Activated CD4-positive, CD25-positive, alpha-beta regulatory T cell treated with anti-CD3 and anti-CD28 coated beads, Interleukin-2, amount 50 U/mL, for 16 hours (primary cell): Measurements from ENCODE around the gene FIG4.
"Not testable (repeated sequence)": the region's sequence is repeated elsewhere in the genome, so short reads cannot be mapped to it uniquely, and the experiment has no call there.

ENCODE experiments used
- DNase-seq: peaks from one replicate; pipeline ENCODE4 v3.0.0-alpha.2; 2020; ENCODE audit warnings: low read depth, low spot score

The FIG4 gene

GRCh38 chr6:109795994-109796555, 105.0 kb downstream of the FIG4 start:
- DNase-seq, result no peak

- no peak for DNase-seq
Observed at GRCh38 chr6:109799129-109799528, 108.0 kb downstream of the FIG4 start.

DNA sequence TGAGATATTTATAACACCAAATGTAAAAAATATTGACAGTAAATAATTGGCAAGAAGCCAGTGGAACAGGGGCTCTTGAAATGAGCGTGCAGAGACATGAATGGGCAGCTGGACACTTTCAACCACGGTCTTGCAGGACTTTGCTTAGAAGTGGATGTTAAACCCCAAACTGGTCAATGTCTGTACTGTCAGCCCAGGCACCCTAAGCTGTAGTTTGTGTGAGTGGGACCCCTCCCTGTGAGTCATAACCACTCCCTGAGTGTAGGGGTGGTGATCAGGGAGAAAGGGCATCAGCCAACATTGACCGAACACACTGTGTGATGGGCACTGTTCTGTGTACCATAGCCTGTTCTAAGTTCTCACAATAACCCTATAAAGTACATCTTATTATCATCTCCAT, 108.6 kb downstream of the FIG4 start:
- no peak for DNase-seq

DNA sequence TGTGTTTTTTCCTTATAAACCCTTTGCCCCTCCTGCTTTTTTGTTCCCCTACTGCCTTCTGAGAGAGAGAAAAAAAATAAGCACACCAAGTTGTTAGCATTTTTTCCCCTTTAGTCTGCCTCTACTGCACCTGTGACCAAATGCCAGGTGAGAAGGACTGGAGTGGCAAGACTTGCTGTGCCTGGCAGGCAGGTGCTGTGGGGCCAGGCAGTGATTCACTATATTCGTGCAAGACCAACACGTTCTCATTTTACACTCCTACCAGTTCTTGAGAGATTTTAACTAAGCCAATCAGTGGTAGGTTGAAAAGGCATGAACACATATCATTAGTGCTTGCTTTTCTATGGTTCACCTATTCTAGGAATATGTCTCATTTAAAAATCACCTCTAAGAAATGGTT, 109.7 kb downstream of the FIG4 start:
- DNase-seq, result no peak

- no peak for DNase-seq
Observed at GRCh38 chr6:109801794-109802193, 110.7 kb downstream of the FIG4 start.

DNA sequence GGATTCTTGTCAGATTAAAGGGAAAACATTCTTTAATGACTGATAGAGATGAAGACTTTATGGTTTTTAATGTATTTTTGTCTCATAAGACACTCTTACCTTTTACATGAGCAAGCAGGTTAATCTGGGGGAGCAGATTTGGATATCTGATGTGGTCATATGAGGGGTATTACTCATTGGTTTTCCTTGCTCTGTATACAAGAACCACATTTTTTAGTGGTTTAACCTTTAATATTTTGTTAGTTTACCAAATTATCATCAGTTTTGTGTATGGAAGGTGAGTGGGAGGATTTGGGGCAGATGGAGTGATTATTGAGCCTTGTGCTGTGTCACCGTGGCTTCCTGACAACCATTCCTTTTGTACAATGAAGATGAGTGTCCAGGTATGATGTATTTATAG, 112.9 kb downstream of the FIG4 start:
- no peak for DNase-seq

- no peak for DNase-seq
Observed at GRCh38 chr6:109807881-109808280, 116.8 kb downstream of the FIG4 start.

DNA sequence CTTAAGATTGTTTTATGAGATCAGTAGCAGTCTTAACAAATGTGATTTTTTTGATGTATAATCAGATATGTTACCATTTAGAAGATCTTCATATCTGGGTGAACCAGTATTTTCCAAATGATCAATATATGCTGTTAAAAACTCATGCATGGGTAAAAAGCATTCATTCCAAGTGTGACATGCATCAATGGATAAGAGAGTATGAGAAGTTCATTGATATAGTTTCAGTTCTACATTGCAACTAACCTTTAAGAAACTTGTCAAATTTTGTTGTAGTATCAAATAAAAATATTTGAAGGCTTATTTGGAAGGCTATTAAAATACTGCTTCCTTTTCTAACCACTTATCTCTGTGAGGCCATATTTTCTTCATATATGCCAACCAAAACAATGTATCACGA, 117.7 kb downstream of the FIG4 start:
- no peak for DNase-seq

- no peak for DNase-seq
Observed at GRCh38 chr6:109815054-109815453, 124.0 kb downstream of the FIG4 start.

DNA sequence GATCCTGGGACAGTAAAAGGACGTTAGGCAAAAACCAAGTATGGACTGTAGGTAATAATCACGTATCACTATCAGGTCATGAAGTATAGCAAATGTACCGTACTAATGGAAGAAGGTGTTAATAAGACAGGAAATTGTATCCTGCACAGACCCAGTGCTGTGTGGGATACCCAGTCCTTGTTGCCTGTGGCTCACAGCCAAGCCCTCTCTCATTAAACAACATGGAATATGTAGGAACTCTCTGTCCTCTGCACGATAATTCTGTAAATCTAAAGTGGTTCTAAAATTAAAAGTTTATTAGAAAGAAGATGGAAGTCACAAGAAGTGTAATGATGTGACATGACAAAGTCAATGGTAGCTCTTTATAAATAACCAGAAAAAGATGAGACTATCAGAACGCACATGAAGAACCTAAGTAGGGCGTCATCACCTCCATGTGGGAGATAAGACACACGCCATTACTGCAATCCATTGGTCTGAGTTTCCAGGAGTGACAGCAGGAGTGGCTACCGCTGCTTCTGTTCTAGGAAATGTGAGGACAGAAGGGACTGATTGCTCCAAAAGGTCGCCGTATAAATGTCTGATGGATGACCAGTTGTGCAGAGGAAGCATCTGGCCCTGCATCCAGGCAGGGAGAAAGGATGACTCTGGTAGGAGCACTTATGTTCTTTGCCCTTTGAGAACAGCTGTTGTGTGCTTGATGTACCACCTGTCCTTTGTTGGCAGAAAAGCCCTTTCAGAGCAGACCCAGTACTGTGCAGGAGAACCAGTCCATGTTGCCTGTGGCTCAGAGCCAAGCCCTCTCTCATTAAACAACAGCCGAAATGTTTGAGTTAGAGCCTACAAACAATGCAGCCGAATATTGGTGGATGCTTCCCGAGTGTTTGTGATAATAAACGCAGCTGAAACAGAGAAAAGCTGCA, 125.6 kb downstream of the FIG4 start:
- no peak for DNase-seq

DNA sequence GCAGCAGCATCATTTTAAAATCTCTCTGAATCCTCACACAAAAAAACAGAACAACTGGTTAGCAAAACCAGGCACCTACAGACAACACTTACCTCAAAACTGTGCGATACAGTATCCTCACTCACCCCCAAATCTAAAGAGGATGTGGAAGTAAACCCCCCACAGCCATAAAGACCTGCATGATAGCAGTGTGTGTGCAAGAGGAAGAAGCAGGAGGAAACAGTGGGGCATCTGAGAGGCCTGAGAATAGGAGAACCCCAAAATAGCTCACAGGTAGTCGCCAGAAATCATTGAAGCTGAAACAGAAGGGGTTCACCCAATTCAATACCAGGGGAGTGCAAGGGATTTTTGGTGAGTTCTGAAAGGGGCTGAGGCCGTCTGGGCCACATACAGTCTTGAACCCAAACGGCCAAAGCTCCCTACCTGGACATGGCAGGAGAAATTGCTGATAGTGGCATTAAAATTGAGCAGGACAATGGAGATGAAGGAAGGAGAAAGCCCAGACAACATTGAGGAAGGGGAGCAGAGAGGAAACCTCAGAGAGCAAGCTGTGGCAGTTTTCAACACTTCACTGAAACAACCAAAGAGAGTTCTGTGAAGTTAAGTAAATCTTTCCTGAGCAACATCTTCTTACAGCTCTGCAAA, 129.7 kb downstream of the FIG4 start:
- no peak for DNase-seq

- no peak for DNase-seq
Observed at GRCh38 chr6:109821428-109821827, 130.3 kb downstream of the FIG4 start.

DNA sequence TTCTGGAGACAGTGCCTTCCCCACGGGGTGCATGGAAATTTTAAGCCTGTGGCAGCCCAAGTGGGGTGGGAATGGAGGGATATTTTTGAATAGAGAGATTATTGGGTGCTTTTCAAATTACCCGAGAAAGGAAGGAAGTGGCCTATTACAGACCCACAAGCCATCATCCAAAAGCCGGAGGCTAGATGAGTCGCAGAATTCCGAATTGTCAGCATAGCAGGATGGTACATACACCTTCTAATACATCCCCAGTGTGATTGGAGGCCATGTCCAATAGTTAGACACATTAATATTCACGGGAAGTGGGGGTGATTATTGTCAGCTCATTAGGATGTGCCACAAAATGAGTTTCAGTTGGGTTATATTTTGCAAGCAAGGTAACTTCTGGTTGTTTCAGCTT, 133.0 kb downstream of the FIG4 start:
- no peak for DNase-seq

DNA sequence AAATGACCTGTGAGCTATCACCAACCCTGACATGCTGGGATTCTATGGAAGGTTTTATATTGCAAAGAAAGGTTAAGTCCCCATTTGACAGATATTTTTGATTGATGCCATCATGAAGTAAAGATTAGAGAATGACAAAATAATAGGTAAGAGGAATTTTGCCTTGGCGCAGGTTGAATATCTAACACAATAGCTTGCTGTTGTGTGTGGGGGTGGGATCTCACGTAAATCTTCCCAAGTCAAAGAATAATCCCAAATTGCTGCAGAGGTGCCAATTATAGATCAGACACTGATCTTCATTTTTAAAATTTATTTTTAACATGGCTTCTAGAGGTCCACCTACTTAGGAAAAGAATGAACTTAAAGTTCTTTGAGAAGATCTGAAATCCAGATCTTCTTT, 135.5 kb downstream of the FIG4 start:
- no peak for DNase-seq

DNA sequence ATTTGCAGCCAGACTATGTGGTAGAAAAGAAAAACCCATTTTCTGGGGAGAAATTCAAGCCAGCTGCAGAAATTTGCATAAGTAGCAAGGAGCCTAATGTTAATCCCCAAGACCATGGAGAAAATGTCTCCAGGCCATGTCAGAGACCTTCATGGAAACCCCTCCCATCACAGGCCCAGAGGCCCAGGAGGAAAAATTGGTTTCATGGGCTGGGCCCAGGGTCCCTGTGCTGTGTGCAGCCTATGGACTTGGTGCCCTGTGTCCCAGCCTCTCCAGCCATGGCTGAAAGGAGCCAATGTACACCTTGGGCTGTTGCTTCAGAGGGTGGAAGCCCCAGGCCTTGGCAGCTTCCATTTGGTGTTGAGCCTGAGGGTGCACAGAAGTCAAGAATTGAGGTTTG, 140.3 kb downstream of the FIG4 start:
- DNase-seq, result not testable (repeated sequence)

- DNase-seq, result no peak
Observed at GRCh38 chr6:109834131-109834530, 143.0 kb downstream of the FIG4 start.

DNA sequence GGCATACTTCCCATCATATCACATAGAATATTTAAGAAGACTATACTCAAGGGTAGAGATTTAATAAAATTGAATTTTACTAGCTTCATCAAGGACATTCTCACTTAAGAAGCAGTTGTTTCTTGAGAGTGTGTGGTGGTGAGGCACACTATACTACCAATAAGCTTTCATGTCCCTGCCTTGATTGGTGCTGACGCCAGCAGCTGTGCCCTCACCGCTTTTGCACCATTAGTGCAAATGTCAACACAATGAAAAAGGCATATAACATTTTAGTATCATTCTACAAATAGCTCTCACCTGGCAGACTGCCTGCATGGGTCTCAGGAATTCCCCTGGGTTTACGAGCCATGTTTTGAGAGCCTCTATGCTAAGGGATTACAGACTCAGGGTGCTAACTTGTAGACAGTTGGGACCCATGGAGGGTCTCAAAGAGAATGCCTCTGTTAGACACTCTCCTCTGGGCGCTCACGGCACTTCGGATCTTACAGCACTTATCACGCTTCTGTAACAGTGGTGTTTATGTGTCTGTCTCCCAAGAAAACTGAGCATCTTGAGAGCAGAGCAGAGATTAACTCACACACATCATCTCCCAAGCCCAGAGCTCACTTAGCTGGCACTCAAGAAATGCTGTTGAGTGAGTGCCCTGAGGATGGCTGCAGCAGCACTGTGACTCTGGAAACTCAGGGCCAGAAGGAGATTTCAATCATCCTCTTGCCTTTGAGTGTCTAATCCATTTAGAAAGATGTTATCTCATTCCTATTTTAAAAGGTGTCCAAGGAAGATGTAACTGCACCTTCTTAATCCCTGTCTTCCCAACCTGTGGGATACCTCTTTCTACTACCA, 143.7 kb downstream of the FIG4 start:
- DNase-seq, result no peak

DNA sequence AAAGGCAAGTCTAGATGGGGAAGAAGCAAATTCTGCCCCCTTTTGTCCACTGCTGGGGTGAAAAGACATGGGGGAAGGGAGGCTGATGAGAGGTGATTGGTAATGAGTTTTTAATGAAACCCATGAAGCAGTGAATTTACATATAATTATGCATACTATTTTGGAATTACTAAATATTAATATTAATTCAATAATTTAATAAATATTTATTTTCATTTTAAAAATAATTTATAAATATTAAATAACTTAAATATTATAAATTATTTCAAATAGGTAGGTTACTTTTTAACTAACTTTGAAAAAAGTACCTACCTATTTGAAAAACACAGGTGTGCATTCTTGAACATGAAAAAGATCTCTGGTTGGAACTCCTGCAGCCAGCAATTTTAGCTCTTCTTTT, 148.9 kb downstream of the FIG4 start:
- no peak for DNase-seq

DNA sequence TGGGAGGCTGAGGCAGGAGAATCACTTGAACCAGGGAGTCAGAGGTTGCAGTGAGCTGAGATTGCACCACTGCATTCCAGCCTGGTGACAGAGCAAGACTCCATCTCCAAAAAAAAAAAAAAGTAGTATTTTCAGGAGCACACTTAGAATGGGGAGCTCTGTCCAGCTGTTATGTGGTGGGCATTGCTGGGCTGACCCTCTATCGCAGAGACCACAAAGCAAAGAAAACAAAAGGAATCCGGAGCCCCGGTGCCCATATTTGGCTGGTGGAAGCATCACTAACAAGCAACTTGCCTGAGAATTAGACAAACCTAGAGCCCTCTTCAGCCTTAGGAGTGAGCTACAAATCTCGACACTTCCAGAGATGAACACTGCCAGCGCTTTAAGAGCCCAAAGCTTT, 149.7 kb downstream of the FIG4 start:
- no peak for DNase-seq

- no peak for DNase-seq
Observed at GRCh38 chr6:109841869-109842268, 150.8 kb downstream of the FIG4 start.

- no peak for DNase-seq
Observed at GRCh38 chr6:109852713-109853112, 161.6 kb downstream of the FIG4 start.

GRCh38 chr6:109853426-109853825, 162.3 kb downstream of the FIG4 start:
- no peak for DNase-seq
